ENCODE data around the gene DRAXIN.

The DRAXIN gene

DNA sequence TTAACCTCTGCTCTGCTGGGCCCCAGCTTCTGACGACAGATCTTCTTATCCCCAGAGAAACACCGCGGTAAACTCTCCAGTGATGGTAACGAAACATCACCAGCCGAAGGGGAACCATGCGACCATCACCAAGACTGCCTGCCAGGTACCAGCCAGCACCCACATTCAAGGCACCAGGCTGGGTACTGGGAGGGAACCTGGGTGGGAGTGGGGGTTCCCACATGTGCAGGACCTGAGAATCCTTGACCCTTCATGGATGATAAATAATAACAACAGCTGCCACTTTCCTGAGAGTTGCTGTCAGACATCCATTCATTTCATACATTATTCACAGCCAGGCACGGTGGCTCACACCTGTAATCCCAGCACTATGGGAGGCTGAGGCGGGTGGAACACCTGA lies 20.8 kb downstream of the DRAXIN start:
- DNase-seq: no peak

DNA sequence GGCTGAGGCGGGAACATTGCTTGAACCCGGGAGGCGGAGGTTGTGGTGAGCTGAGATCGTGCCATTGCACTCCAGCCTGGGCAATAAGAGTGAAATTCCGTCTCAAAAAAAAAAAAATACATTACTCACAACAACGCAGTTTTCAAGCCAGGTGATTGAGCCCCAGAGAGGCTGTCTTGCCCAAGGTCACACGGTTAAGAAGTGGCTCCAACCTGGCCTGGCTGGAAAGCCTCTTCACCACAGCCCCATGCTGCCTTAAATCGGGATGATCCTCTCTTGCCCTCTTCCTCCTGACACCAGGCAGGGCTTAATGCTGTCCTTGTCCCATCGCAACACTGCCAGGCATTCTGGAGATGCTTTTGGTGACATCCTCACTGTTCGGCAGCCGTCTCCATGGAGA lies 21.6 kb downstream of the DRAXIN start:
- no peak for DNase-seq

DNA sequence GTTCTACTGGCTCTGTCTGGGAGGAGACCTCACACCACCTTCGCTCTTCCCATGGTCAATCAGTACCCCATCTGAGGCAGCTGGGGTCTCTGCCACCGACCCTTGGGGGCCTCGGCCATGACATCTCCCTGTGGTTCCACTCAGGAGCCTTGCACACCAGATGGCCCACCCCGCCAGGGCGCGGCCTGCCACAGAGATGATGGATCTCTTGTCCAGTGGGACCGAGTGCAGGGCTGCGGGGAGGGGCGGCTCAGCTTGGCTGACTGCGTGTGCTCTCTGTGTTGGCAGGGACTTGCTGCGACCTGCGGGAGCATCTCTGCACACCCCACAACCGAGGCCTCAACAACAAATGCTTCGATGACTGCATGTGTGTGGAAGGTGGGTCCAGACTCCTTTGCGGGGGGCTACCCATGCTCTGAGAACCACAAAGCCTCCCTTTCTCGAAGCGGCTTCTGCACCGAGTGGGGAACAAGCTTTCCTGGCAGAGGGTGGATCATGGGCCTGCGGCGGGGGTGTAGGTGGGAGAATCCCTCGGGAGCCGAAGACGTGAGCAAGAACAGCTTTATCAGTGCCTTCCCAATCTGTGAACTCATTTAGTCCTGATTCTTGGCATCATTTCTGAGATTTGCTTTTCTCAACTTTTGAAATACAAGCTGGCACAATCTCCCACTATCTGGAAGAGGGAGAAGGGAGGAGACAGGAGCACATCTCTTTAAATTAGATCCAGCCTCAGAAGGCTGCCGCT lies 23.5 kb downstream of the DRAXIN start:
- no peak for DNase-seq

DNA sequence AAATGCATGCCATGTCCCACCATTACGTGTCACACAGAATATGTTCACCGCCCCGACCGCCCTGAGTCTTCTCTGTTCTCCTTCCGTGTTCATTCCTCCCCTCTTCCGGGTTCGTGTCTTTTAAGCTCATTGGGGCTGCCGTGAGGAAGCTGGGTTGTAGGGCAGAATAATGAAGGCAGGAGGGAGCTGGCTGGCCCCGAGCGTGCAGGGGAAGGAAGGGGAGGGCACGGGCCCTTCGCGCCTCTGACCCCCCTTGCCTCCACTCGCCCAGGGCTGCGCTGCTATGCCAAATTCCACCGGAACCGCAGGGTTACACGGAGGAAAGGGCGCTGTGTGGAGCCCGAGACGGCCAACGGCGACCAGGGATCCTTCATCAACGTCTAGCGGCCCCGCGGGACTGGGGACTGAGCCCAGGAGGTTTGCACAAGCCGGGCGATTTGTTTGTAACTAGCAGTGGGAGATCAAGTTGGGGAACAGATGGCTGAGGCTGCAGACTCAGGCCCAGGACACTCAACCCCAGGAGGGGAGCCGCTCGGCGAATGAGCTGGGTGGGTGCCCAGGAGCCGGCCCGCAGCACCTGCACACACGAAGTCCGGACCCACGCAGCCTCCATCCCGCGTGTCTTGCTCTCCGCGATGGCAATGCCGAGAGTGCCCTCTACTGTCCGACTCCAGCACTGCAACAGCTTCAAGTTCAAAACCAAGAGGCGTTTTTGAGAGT lies 28.0 kb downstream of the DRAXIN start:
- peak; percentile 52 for DNase-seq

DNA sequence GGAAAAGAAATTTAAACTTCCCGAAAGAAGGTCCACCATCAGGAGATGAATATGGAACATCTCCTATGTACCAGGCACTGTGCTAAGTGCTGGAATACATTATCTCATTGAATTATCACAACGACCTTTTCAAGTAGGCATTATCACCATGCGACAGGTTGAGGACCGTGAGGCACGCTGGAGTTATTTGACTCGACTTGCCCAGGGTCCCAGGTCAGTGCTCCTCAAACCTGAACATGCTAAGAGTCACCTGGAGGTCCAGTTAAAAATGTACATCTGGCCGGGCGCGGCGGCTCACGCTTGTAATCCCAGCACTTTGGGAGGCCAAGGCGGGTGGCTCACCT lies 28.5 kb downstream of the DRAXIN start:
- no peak for DNase-seq

DNA sequence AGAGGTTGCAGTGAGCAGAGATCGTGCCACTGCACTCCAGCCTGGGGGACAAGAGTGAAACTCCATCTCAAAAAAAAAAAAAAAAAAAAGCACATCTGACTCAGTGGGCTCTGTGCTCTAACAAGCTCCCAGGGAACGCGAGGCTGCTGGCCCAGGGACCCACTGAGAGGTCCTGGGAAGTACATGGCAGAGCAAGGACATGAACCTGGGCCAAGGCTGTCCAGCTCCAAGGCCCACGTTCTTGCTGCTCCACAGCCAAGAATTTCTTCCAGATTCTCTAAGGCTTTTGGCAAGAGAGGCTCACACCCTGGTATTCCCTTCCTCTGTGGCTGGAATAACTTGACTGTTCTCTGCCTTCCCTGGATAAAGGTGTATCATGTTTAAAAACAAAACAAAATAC lies 29.0 kb downstream of the DRAXIN start:
- no peak for DNase-seq

DNA sequence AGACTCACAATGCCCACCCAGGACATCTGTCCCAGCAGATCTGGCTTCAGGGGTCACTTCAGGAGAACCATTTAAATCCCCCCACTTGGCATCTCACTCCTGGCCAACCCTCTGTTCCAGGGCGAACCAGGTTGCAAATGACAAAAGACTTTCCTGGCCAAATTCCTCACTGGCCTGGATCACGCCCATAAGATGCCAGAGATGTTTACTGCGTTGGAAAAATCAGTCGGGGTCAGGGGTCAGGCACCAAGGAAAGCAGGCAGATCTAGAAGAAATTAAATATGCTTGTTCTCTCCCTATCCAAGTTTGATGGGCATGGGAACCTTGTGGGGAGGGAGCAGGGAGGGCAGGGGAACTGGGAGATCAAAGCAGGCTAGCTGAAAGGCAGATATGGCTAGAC lies 29.8 kb downstream of the DRAXIN start:
- DNase-seq: no peak

DNA sequence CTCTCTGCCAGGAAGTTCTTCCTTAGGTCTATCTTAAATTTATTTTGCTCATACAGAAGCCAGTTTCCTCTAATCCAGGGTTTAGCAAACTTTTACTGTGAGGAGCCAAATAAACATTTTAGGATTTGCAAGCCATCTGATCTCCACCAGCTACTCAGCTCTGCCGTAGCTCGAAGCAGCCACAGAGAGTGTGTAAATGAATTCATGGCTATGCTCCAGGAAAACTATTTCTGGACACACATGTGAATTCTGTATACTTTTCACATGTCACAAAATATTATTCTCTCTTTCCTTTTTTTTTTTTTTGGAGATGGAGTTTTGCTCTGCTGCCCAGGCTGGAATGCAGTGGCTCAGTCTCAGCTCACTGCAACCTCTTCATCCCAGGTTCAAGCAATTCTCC lies 31.0 kb downstream of the DRAXIN start:
- no peak for DNase-seq

DNA sequence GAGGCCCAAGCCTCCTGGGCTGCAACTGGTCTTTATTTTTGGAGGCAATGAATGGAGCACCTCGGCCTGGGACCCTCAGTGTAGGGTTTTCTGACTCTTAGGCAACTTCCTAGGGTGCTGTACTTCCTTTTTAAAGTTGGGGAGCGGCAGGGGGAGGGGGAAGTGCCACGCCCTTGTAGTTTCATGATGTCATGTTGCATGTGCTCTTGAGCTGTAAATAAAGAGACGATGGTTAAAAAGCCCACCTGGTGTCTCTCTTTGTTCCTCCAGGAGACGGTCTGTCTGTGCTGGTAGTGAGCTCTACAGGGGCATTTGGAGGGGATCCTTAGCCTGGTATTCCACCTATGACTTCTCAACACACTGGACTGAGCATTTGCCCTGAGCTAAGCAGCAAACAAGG lies 34.1 kb downstream of the DRAXIN start:
- DNase-seq: no peak

DNA sequence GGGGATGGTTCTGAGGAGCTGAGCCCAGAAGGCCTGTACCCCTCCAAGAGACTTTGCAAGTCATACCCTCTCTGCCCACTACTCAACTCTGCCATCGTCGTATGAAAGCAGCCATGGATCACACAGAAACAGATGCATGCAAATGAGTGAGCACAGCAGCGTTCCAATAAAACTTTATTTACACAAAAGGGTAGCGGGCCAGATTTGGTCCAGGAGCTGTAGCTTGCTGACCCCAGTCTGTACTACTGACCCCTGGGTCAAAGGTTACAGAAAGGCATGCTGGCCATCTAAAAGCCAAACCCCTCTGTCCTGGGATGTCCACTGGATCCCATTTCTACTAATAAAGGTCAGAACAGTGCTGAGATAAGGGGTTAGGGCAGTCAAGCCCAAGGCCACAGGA lies 35.6 kb downstream of the DRAXIN start:
- DNase-seq: no peak

DNA sequence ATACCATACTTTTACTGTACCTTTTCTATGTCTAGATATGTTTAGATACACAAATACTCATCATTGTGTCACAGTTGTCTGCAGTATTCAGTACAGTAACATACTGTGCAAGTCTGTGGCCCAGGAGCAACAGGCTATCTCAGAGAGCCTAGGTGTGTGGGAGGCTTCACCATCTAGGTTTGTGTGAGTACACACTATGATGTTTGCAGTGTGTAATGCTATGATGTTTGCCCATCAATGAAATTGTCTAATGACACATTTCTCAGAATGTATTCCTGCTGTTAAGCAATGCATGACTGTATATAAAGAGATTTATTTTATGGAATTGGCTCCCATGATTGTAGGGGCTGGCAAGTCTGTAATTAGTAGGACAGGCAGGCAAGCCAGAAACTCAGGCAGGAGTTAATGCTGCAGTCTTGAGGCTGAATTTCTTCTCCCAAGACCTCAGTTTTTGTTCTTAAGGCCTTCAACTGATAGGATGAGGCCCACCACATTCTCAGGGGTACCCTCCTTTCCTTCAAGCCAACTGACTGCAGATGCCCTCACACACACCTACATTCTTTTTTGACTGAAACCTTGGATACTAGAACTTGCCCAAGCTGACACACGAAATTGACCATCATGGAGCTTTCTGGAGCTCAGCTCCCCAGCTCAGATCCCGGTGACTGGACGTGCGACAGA lies 36.8 kb downstream of the DRAXIN start:
- DNase-seq: no peak

DNA sequence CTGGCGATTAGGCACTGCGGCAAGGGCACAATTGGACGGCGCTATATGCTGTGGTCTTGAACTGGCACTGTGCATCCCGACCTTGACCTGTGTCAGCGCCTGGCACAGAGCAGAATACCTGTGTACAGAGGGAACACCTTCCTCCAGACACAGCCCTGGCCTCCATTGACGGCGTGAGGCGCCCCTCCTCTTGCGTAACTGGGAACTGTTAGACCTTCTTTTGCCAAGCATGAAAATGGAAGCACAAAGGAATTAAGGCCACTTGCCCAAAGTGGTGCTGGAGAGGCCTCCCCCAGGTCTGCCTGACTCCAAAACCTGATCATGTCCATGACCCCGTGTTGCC lies 37.6 kb downstream of the DRAXIN start:
- DNase-seq: no peak

DNA sequence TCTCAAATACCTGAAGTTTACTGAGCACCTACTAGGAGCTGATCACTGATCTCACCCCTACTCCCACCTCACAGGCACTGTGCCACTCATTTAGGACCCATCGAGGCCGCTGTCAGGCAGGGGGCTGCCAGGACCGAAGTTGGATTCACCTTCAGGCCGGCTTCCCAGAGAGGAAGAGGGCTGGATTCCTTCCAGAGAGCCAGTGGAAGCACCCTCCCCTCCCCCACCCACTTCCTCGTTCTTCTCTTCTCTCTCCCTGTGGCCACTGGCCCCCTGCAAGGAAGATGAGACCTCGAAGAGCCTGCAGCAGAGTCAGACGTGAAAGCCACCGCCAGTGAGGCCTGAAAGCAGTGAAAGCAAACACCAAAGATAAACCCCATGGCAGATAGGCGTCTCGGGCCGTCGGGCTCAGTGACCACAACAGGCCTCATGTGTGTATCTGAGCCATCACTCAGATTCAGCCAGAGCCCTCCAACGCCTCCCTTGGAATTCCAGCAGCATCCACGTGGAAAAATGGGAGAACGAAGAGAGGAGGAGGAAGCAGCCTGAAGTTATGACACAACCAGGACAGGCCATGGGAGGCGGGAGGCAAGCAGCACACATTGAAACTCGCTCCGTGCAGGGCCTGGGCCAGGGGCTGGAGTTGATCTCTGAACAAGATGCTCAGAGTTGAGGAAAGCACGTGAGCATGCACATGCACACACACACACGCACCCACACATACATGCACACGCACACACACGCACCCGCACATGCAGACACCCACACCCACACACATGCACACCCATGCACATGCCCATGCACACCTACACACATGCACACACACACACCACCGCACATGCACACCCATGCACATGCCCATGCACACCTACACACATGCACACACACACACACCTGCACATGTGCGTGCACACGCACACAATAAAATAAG lies 38.3 kb downstream of the DRAXIN start:
- DNase-seq: no peak

DNA sequence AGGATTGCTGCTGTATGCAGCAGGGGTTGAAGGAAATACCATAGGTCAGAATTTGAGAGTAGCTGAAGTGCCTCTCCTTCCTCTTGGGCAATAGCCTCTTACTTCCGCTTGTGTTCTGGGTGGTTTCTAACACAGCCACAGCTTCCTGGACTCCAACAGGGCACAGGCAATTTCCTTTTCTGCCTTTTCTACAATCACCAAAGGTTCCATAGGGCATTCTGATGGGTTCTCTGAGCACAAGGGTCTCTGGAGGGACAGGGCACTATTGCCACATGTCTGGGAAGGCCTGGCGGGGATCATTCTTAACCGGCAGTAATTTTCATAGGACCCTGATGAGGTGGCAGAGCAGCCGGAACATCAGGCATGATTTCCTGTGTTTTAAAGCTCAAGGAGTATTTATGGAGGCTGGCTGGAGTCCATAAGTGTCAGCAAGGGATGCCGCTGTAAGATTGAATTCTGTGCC lies 39.0 kb downstream of the DRAXIN start:
- no peak for DNase-seq

DNA sequence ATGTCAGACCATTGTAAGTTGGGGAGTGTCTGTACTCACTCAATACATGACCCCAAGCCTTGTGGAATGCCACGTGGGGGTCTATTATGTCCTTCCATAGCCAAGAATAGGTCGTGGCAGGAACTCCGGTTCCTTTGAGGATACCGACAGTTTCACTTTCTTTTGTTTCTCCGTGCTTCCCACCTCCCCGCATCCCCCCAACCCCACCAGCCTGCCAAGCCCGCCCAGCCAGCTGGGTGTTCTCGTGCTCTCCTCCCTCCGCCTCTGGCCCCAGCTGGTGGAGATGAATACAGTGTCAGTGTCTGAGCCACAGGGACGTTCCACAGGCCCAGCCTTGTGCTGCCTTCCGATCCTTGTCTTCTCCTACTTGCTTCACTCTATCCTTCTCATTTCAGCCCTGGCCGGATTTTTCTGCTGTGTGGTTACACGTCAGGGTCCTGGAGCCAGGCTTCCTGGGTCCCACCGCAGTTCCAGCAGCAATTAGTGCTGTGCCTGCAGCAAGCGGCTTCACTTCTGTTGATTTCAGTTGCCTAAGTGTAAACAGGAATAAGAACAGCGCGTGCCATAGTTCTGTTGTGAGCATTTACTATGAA lies 40.3 kb downstream of the DRAXIN start:
- DNase-seq: peak; percentile 41

DNA sequence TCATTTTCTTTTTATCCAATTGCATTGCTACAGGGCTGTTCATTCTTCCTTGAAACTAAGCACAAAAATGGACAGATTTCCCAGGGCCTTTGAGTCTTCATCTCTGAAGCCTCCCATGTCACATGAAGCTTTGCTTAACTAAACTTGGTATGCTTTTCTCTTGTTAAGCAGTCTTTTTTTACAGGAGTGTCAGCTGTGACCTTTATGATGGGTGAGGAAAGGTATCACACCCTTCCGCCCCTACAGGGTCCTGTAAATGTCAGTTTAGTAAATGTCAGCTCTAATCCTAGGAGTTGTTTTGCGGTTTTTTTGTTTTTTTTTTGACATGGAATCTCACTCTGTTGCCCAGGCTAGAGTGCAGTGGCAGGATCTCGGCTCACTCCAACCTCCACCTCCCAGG lies 41.8 kb downstream of the DRAXIN start:
- DNase-seq: no peak

DNA sequence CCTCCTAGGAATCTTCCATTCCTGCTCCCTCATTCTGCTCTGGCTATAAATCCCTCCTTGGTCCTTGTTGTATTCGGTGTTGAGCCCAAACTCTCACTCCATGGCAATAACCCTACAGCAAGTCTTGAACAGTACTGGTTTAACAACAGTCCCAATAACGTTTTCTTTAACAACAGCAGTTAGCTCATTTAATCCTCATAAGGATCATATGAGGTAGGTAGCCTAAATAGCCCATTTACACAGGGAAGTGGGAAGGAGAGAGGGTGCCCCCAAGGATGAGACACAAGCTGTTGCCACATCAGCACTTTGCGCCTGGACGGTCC lies 44.0 kb downstream of the DRAXIN start:
- DNase-seq: no peak

DNA sequence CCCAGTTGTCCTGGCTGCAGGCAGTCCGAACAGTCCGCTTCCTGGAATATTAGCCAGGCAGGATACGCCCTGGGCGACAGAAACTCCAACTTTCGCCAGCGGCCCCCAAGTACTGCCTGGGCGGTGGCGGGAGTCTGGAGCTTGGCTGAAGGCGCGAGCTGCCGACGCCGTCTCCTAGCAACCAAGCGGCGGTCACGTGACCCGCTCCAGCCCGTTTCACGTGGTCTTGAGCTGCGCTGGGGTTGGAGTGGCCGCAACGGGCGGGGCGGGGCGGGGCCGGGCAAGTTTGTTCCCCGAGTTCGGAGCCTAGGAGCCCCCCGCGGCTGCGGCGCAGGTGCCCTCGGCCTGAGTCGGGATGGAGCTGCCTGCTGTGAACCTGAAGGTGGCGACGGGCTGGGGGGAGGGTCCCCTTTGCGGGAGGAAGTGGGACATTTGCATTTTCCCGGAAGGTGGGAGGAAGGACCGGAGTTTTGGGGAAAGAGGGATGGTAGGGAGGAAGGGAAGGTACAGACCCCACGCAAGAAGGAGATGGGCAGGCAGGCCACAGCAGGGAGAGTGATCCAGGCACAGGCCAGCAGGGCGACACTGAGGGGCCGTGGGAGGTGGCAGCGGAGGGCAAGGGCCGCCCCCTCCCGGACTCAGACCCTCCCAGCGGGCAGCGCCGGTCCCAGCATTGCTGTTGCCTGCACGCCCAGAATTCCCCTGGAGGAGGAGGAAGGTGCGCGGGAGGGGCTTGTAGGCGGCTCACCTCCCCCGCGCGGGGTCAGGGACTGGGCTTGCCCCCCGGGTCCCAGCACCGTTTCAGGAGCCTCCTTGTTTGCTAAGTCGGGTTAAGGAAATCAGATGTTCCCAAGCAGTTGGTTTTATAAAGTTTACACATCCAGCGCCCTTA lies 44.6 kb downstream of the DRAXIN start, which contains the start of gene AGTRAP:
TSS of gene AGTRAP (plus strand) at position 283 of the 892 bp plus-strand sequence. CDS start at position 356, 73 bp downstream.
- peak; percentile 89 for DNase-seq

DNA sequence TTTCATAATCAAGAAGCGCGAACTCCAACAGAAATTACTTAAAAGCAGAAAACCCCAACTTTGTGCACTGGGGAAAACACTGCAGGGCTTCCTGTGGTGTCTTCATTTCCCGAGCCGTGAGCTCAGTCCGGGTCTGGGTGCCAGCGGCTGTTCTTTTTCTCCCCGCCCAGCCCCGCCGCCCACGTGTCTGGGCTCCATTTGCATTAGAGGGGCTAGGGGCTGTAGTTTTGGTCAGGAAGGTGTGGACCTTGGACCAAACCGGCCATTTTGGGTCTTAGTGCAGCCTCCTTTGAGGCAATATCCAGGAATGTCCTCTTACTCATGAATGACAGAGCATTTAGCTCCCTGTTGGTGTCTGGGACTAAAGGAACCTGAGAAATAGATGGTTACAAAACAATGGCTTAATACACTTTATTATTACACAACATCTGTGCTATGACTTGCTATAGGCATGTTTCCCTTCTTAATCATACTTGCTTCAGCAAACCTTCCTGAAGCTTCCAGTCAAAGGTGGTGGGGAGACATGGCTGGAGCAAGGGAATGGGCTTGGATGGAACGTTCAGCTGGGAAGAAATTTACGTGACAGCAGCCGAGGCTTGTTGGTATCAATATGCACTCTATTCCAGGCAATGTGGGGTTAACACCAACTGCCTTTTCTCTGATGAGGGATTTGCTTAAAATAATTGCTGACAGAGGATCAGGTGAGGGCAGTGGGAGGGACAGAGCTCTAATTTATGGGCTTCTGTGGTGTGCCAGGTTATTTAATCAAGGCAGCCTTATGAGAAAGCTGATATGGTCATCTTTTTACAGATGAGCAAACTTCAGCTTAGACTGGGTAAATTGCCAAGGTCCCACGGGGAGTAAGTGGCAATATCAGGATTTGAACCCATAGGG lies 45.5 kb downstream of the DRAXIN start:
- peak; percentile 46 for DNase-seq

DNA sequence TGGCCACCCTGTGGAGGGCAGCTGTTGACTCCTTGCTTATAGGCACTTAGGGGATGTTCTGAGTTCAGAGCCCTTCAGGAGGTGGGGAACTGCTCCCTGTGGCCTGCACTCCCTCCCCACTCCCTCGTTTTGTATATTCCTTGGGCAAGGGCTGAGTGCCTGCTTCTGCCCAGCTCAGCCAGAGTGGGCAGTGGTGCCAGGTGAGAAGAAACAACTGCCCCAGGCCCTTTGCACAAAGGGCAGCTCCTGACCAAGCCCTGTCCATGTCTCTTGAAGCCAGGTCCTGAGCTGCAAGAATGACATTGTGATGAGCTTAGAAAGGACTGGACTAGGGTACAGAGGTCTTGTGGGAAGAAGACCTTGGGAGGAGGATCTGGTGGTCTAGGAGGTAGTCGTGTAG lies 46.6 kb downstream of the DRAXIN start:
- DNase-seq: no peak

All from fibroblast of skin of scalp (primary cell).